Stimulated activated naive CD8-positive, alpha-beta T cell treated with anti-CD3 and anti-CD28 coated beads, Interleukin-15, Interleukin-2, amounts not matched to agents 100 ng/mL and 50 ng/mL, for 24 hours (primary cell): ENCODE data around the gene PRKCA.
"Not testable (repeated sequence)": the region's sequence is repeated elsewhere in the genome, so short reads cannot be mapped to it uniquely, and the experiment has no call there.

Experiments
- H3K27ac Mint-ChIP-seq: one replicate; pipeline ENCODE4 v1.8.0; 2021; ENCODE audit warnings: mild to moderate bottlenecking, mixed read lengths
- H3K27me3 Mint-ChIP-seq: one replicate; pipeline ENCODE4 v1.8.0; 2021; ENCODE audit warnings: mixed read lengths
- H3K36me3 Mint-ChIP-seq: one replicate; pipeline ENCODE4 v1.8.0; 2021; ENCODE audit warnings: low read depth, mixed read lengths
- H3K4me1 Mint-ChIP-seq: one replicate; pipeline ENCODE4 v1.8.0; 2021; ENCODE audit warnings: low read depth, mixed read lengths
- H3K4me3 Mint-ChIP-seq: one replicate; pipeline ENCODE4 v1.8.0; 2021; ENCODE audit warnings: mild to moderate bottlenecking, mixed read lengths
- H3K9me3 Mint-ChIP-seq: one replicate; pipeline ENCODE4 v1.8.0; 2021; ENCODE audit warnings: mixed read lengths

The PRKCA gene

DNA sequence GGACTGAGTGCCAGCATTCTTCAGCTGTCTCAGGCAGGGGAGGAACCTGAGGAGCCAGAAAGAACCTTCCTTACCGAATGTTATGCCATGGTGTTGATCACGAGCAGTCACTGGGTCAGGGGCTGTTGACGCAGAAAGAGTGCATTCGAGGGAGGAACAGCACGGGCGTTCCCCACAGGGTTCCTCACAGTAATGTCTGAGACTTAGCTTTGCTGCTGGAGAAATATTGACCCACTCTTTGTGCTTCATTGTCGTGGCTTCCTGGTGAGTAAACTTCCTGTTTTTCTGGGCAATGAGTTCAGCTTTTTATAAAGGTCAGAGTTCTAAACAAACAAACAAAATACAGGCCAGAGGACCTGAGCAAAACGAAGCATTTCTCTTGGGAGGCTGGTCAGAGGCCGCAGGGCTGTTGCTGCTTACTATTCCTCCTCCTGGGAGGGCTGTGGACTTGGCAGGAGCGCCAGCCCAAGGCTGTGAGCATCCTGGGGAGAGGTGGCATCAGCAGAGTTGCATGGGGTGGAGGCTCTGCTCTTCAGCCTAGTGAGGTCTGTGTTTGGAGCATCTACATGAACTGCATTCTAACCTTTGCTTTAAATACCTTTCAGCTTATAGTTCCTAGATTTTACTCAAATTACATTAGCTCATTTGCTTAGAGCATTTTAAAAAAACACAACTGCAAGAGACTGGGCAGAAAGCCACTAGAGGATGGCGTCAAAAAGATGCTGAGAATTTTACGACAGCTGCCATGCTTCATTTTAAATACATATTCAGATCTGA, 389.4 kb downstream of the PRKCA start:
- Mint-ChIP-seq H3K36me3 (peaks cover 89% of the 10 kb centered on the region), H3K27ac (peak overlapping the region; percentile 71)

GRCh38 chr17:66692421-66692690, 389.9 kb downstream of the PRKCA start:
- Mint-ChIP-seq H3K27me3 (no peaks in the 10 kb centered on the region), H3K4me1 (peaks cover 5% of the 10 kb centered on the region), H3K4me3 (no peak overlapping the region), H3K9me3 (peaks cover 6% of the 10 kb centered on the region), H3K27ac (no peak overlapping the region), H3K36me3 (peaks cover 91% of the 10 kb centered on the region)

More for the DNA sequence above, 389.4 kb downstream of the PRKCA start:
- Mint-ChIP-seq H3K4me3 (no peak overlapping the region), H3K9me3 (peaks cover under 1% of the 10 kb centered on the region), H3K4me1 (peaks cover 5% of the 10 kb centered on the region), H3K27me3 (no peaks in the 10 kb centered on the region)

- no peaks in the 10 kb centered on the region for H3K27me3 Mint-ChIP-seq
- H3K36me3 Mint-ChIP-seq = peaks cover 91% of the 10 kb centered on the region
- H3K9me3 Mint-ChIP-seq = peaks cover 16% of the 10 kb centered on the region
- H3K4me3 Mint-ChIP-seq = no peak overlapping the region
- H3K27ac Mint-ChIP-seq = no peak overlapping the region
- H3K4me1 Mint-ChIP-seq = peaks cover 10% of the 10 kb centered on the region
Observed at GRCh38 chr17:66695098-66695497, 392.7 kb downstream of the PRKCA start.

GRCh38 chr17:66698270-66698669, 395.9 kb downstream of the PRKCA start:
- peaks cover 12% of the 10 kb centered on the region for H3K4me1 Mint-ChIP-seq
- no peaks in the 10 kb centered on the region for H3K27me3 Mint-ChIP-seq
- H3K27ac Mint-ChIP-seq = no peak overlapping the region
- no peak overlapping the region for H3K4me3 Mint-ChIP-seq
- peaks cover 16% of the 10 kb centered on the region for H3K9me3 Mint-ChIP-seq
- H3K36me3 Mint-ChIP-seq = peaks cover 83% of the 10 kb centered on the region

GRCh38 chr17:66701462-66701861, 399.0 kb downstream of the PRKCA start:
- H3K4me3 Mint-ChIP-seq = no peak overlapping the region
- peaks cover 16% of the 10 kb centered on the region for H3K9me3 Mint-ChIP-seq
- H3K4me1 Mint-ChIP-seq = peaks cover 26% of the 10 kb centered on the region
- H3K27ac Mint-ChIP-seq = no peak overlapping the region
- H3K36me3 Mint-ChIP-seq = peaks cover 63% of the 10 kb centered on the region
- no peaks in the 10 kb centered on the region for H3K27me3 Mint-ChIP-seq

DNA sequence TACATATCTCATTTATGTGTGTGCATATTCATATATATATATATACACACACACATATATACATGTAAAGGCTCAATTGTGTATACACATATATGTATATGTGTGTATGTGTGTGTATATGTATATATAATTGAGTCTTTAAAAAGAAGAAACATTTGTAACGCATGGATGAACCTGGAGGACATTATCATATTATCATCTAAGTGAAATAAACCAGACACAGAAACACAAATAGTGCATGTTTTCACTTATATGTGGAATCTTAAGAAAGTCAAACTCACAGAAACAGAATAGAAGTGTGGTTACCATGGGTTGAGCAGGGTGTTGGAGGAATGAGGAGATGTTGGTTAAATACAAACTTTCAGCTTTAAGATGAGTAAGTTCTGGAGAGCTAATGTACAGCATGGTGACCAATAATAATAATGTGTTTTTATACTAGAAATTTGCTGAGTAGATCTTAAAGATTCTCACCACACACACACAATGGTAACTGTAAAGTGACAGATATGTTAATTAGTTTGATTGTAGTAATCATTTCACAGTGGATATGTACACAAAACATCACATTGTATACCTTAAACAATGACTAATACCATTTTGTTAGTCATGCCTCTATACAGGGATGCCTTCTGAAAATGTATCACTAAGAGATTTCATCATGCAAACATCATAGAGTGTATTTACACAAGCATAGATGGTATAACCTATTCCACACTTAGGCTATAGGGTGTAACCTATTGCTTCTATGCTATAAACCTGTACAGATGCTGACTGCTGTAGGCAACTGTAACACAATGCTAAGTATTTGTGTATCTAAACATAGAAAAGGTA, 399.9 kb downstream of the PRKCA start:
- no peak overlapping the region for H3K27ac Mint-ChIP-seq
- H3K4me1 Mint-ChIP-seq = peaks cover 32% of the 10 kb centered on the region
- peaks cover 10% of the 10 kb centered on the region for H3K9me3 Mint-ChIP-seq
- H3K27me3 Mint-ChIP-seq = no peaks in the 10 kb centered on the region
- H3K36me3 Mint-ChIP-seq = peaks cover 63% of the 10 kb centered on the region
- H3K4me3 Mint-ChIP-seq = no peak overlapping the region

GRCh38 chr17:66704858-66705520, 402.6 kb downstream of the PRKCA start:
- H3K27ac Mint-ChIP-seq = peak overlapping the region; percentile 37
- H3K36me3 Mint-ChIP-seq = peaks cover 48% of the 10 kb centered on the region
- no peaks in the 10 kb centered on the region for H3K27me3 Mint-ChIP-seq
- peaks cover 28% of the 10 kb centered on the region for H3K4me1 Mint-ChIP-seq
- H3K4me3 Mint-ChIP-seq = no peak overlapping the region
- no peaks in the 10 kb centered on the region for H3K9me3 Mint-ChIP-seq

DNA sequence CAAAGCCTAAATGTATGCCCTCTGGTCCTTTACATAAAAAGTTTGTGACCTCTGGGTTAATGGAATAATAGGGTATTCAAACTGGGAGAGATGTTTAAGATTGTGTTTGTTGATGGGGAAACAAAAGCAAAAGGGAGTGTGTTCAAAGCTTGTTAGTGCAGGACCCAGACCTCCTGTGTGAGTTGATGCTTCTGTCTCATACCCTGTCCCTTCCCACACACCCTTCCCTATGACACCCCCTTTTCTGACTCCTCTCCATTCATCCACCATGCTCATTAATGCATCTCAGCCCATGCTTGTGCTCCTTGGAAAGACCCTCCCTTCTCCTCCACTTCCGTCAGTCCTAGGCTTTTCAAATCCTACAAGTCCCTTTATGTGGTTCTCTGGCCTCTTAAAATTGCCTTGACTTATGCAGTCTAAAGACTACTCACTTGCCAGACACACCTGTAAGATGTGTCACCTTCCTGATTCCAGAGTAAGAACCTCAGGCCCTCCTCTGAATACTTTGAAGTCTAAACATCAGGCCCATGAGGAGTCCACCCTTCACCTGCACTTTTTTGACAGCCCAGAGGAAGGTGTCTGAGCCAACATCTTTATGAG, 404.5 kb downstream of the PRKCA start:
- Mint-ChIP-seq H3K27me3 (no peaks in the 10 kb centered on the region), H3K4me1 (peaks cover 37% of the 10 kb centered on the region), H3K27ac (peak overlapping the region; percentile 65), H3K9me3 (no peaks in the 10 kb centered on the region), H3K36me3 (peaks cover 44% of the 10 kb centered on the region), H3K4me3 (no peak overlapping the region)

GRCh38 chr17:66711401-66711800, 409.0 kb downstream of the PRKCA start:
- H3K27ac Mint-ChIP-seq = peak overlapping the region; percentile 71
- no peaks in the 10 kb centered on the region for H3K9me3 Mint-ChIP-seq
- peaks cover 41% of the 10 kb centered on the region for H3K36me3 Mint-ChIP-seq
- peaks cover 39% of the 10 kb centered on the region for H3K4me1 Mint-ChIP-seq
- no peak overlapping the region for H3K4me3 Mint-ChIP-seq
- H3K27me3 Mint-ChIP-seq = no peaks in the 10 kb centered on the region

DNA sequence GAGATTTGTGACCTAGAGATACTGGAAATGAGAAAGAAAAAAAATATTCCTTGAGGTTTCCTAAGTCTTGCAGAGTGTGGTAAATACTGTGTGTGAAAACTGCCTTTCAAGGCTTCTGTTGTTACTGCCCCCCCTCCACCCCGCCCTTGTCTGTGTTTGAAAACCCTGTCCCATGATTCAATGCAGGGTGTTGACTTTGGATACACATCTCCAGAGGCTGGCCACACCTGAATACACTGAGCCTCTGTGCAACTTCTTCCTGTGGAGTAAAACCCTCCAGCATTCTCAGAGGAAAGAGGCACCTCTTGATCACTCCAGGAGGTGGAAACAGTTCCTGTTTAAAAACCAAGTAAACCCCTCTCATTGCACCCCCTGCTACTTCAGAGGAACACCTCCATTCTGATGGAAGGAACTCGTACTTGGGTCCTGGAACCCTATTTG, 409.5 kb downstream of the PRKCA start:
- Mint-ChIP-seq H3K9me3 (no peaks in the 10 kb centered on the region), H3K27ac (no peak overlapping the region), H3K27me3 (no peaks in the 10 kb centered on the region), H3K36me3 (peaks cover 42% of the 10 kb centered on the region), H3K4me1 (peaks cover 35% of the 10 kb centered on the region), H3K4me3 (no peak overlapping the region)

DNA sequence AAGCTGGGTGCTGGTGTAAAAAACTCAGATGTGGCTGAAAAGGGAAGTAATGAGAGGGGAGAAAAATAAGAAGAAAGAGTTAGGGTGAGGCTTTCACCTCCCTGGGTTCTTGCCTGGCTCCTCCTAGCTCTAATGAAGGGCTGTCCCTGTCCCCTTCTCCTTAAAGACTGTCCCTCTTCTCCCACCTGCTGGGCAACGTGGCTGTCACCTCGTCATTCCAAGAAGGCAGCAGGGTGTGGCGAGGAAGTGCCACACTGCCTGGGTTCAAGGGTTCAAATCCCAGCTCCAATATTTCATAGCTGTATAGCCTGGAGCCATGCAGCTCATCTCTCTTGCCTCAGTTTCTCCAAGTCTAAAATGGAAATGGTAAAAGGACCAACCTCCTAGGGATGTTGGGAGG, 410.0 kb downstream of the PRKCA start:
- Mint-ChIP-seq H3K27ac (peak overlapping the region; percentile 81), H3K4me1 (peaks cover 32% of the 10 kb centered on the region), H3K9me3 (no peaks in the 10 kb centered on the region), H3K27me3 (no peaks in the 10 kb centered on the region), H3K4me3 (no peak overlapping the region), H3K36me3 (peaks cover 40% of the 10 kb centered on the region)

DNA sequence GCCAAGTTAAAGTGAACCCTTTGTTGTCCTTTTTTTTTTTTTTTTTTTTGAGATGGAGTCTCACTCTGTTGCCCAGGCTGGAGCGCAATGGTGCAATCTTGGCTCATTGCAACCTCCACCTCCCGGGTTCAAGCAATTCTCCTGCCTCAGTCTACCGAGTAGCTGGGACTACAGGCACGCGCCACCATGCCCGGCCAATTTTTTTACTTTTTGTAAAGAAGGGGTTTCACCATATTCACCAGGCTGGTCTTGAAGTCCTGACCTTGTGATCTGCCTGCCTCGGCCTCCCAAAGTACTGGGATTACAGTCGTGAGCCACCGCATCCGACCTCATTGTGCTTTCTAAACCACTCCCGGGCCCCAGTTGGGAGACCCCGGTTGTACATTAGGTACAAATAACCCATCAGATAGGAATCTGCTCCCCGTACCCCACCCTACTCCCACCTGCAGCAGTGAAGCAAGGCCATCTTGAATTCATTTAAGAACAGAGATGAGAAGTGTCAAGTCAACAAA, 410.7 kb downstream of the PRKCA start:
- H3K9me3 Mint-ChIP-seq, H3K27me3 Mint-ChIP-seq, H3K4me3 Mint-ChIP-seq: not testable (repeated sequence)
- Mint-ChIP-seq H3K27ac (peak overlapping the region; percentile 81), H3K4me1 (peaks cover 32% of the 10 kb centered on the region), H3K36me3 (peaks cover 36% of the 10 kb centered on the region)

- peak overlapping the region; percentile 81 for H3K27ac Mint-ChIP-seq
- H3K36me3 Mint-ChIP-seq = peaks cover 40% of the 10 kb centered on the region
- H3K4me1 Mint-ChIP-seq = peaks cover 32% of the 10 kb centered on the region
- no peaks in the 10 kb centered on the region for H3K27me3 Mint-ChIP-seq
- H3K9me3 Mint-ChIP-seq = no peaks in the 10 kb centered on the region
- no peak overlapping the region for H3K4me3 Mint-ChIP-seq
Observed at GRCh38 chr17:66713533-66714042, 411.2 kb downstream of the PRKCA start.
